K562 (cell line): ENCODE measurements around the gene CGB3. TPM values are rescaled to one million over a fixed set of nuclear protein-coding genes. Genes with fewer than 3 reads are reported as not detected.
A peak's percentile ranks its signal among the peaks of the same experiment; 100 is the strongest.

Source experiments
- ATF1 ChIP-seq, 2 experiments: fragments of 450-650 bp in 1 of 2; IDR thresholded peaks; 2 replicates each; pipeline ENCODE4 v1.6.1; 2016; ENCODE audit warnings: missing compliant biosample characterization in 1 of 2, missing genetic modification characterization in 1 of 2
- CXXC5 ChIP-seq: fragments of 250-450 bp; sonication (Bioruptor Pico); IDR thresholded peaks from 2 replicates; pipeline ENCODE4 v1.8.0; 2022; ENCODE audit warnings: inconsistent platforms, mild to moderate bottlenecking, moderate library complexity
- ETS1 ChIP-seq: conservative IDR thresholded peaks from 2 replicates; pipeline ENCODE4 v1.6.1; 2011; ENCODE audit warnings: low read depth, mild to moderate bottlenecking, low read length; ENCODE audit not compliant: control insufficient read depth
- FOXP1 ChIP-seq: sonication (generic); formaldehyde crosslinking; IDR thresholded peaks from 2 replicates; pipeline ENCODE4 v1.8.0; 2022; ENCODE audit warnings: mild to moderate bottlenecking, missing genetic modification reagents
- FUS ChIP-seq: fragments of 200-400 bp; formaldehyde crosslinking; optimal IDR thresholded peaks from 2 replicates; pipeline ENCODE3; 2017; ENCODE audit warnings: low read depth, low read length
- ILF3 ChIP-seq: fragments of 450-650 bp; IDR thresholded peaks from 2 replicates; pipeline ENCODE4 v1.6.1; 2018; ENCODE audit warnings: antibody characterized with exemption, mild to moderate bottlenecking, moderate library complexity, borderline replicate concordance
- LCOR ChIP-seq: sonication (generic); formaldehyde crosslinking; IDR thresholded peaks from 2 replicates; pipeline ENCODE4 v1.8.0; 2022; ENCODE audit warnings: mild to moderate bottlenecking, missing genetic modification reagents
- MCM2 ChIP-seq: fragments of 450-650 bp; IDR thresholded peaks from 2 replicates; pipeline ENCODE4 v1.6.1; 2017; ENCODE audit warnings: low read depth, mild to moderate bottlenecking
- MTA1 ChIP-seq: fragments of 450-650 bp; IDR thresholded peaks from 2 replicates; pipeline ENCODE4 v1.6.1; 2017; ENCODE audit warnings: borderline replicate concordance
- NUFIP1 ChIP-seq: fragments of 450-650 bp; IDR thresholded peaks from 2 replicates; pipeline ENCODE4 v1.6.1; 2018; ENCODE audit not compliant: partially characterized antibody
- POLR2A ChIP-seq: fragments of 450-650 bp; conservative IDR thresholded peaks from 2 replicates; pipeline ENCODE4 v1.6.1; 2016
- SAP30 ChIP-seq: fragments of 200-600 bp; sonication (generic); IDR thresholded peaks from 2 replicates; pipeline ENCODE4 v1.6.1; 2012; ENCODE audit warnings: borderline replicate concordance, low read depth, mild to moderate bottlenecking, moderate library complexity, low read length, control low read depth, inconsistent platforms; ENCODE audit not compliant: insufficient read depth, poor library complexity, severe bottlenecking
- SMAD3 ChIP-seq: fragments of 450-650 bp; formaldehyde crosslinking; conservative IDR thresholded peaks from 2 replicates; pipeline ENCODE4 v1.4.0; 2020; ENCODE audit warnings: mild to moderate bottlenecking
- TFAM ChIP-seq: fragments of 250-450 bp; sonication (Bioruptor Pico); conservative IDR thresholded peaks from 2 replicates; pipeline ENCODE4 v1.5.0; 2021; ENCODE audit warnings: mild to moderate bottlenecking, moderate library complexity
- ZNF398 ChIP-seq: fragments of 250-450 bp; sonication (Bioruptor Pico); IDR thresholded peaks from 2 replicates; pipeline ENCODE4 v1.8.0; 2021; ENCODE audit warnings: moderate library complexity, mild to moderate bottlenecking, inconsistent platforms
- ZNF695 ChIP-seq: fragments of 450-650 bp; formaldehyde crosslinking; IDR thresholded peaks from 2 replicates; pipeline ENCODE4 v1.4.0; 2020; ENCODE audit warnings: mild to moderate bottlenecking, moderate library complexity
- polyA plus RNA-seq, 8 experiments: library from polyadenylated mRNA; depleted of rRNA in 4 of 8; stranded (reverse) in 5 of 8; unstranded in 3 of 8; fragments of >200 nt; fragmentation: Nextera tagmentation in 2 of 8; fragmentation: Illumina TruSeq in 1 of 8; extraction: Ambion mirVana in 2 of 8; extraction: Trizol in 1 of 8; gene quantifications; 2 replicates each; pipeline versions ENCODE4 v1.2.1 to v1.2.3, GENCODE V29; 2011 to 2014; ENCODE audit warnings: inconsistent platforms in 1 of 8, missing spikeins in 1 of 8
- total RNA-seq, 7 experiments: library from RNA; depleted of rRNA in 6 of 7; stranded (reverse); fragments of >200 nt in 6 of 7; fragmentation: Illumina TruSeq in 2 of 7; extraction: Trizol in 2 of 7; gene quantifications; 2 replicates each; pipeline versions ENCODE4 v1.2.1 to v1.2.3, GENCODE V29; 2011 to 2021; ENCODE audit warnings: low replicate concordance in 1 of 7
- TF ChIP-seq, protein P1 (sequence below), 2 experiments: fragments of 450-650 bp; formaldehyde crosslinking in 1 of 2; IDR thresholded peaks; 2 replicates each; pipeline versions ENCODE4 v1.4.0 to v1.6.1; 2014 to 2020; ENCODE audit warnings: mild to moderate bottlenecking in 2 of 2, borderline replicate concordance in 1 of 2, low read depth in 1 of 2

Gene CGB3
- total and polyA plus RNA-seq, 9 of the 15 experiments (the other 6 are each of a cell fraction or from before 2014, with no cell fraction given) = not detected

- TF ChIP-seq, protein P1, sequence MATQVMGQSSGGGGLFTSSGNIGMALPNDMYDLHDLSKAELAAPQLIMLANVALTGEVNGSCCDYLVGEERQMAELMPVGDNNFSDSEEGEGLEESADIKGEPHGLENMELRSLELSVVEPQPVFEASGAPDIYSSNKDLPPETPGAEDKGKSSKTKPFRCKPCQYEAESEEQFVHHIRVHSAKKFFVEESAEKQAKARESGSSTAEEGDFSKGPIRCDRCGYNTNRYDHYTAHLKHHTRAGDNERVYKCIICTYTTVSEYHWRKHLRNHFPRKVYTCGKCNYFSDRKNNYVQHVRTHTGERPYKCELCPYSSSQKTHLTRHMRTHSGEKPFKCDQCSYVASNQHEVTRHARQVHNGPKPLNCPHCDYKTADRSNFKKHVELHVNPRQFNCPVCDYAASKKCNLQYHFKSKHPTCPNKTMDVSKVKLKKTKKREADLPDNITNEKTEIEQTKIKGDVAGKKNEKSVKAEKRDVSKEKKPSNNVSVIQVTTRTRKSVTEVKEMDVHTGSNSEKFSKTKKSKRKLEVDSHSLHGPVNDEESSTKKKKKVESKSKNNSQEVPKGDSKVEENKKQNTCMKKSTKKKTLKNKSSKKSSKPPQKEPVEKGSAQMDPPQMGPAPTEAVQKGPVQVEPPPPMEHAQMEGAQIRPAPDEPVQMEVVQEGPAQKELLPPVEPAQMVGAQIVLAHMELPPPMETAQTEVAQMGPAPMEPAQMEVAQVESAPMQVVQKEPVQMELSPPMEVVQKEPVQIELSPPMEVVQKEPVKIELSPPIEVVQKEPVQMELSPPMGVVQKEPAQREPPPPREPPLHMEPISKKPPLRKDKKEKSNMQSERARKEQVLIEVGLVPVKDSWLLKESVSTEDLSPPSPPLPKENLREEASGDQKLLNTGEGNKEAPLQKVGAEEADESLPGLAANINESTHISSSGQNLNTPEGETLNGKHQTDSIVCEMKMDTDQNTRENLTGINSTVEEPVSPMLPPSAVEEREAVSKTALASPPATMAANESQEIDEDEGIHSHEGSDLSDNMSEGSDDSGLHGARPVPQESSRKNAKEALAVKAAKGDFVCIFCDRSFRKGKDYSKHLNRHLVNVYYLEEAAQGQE (IDR thresholded peaks at IDR 0.05; ENCODE audit: borderline replicate concordance) = no peak; the same call in 1 of the 2 replicates
- TF ChIP-seq, protein P1 (CRISPR knock-in tag; IDR thresholded peaks at IDR 0.05; ENCODE audit: low read depth) = no peak
- TF ChIP-seq ATF1 (CRISPR knock-in tag; IDR thresholded peaks at IDR 0.05) (no peak), ATF1 (tag; IDR thresholded peaks at IDR 0.05) (peak; percentile 55; the same call in 1 of the 2 replicates), MCM2 (no peak), ZNF398 (CRISPR knock-in tag) (no peak), ILF3 (no peak), CXXC5 (CRISPR knock-in tag) (peak; percentile 51), POLR2A (peak; percentile 55; the same call in 1 of the 2 replicates), SAP30 (no peak), TFAM (no peak), NUFIP1 (no peak), FUS (no peak), FOXP1 (CRISPR knock-in tag) (0 out of 2 replicates have a peak, but pooled peaks have one; percentile 39), SMAD3 (CRISPR knock-in tag) (no peak), MTA1 (no peak), LCOR (CRISPR knock-in tag) (no peak), ZNF695 (CRISPR knock-in tag) (0 out of 2 replicates have a peak, but pooled peaks have one; percentile 48), ETS1 (0 out of 2 replicates have a peak, but pooled peaks have one; percentile 20)
Observed at GRCh38 chr19:49017666-49018351, 6.3 kb downstream of the CGB3 start (continued).
